PC-9 (cell line): ENCODE measurements around the gene SSUH2. TPM values are rescaled to one million over a fixed set of nuclear protein-coding genes. Genes with fewer than 3 reads are reported as not detected.

Experiments used
- BruUV-seq: library from RNA; stranded (reverse); fragments of 400-500 nt; replicated peaks from 2 replicates; lab custom pipeline; 2021; lab: Mats Ljungman, UMichigan
- CTCF ChIA-PET: fragments of 300-600 bp; sonication (Branson Sonifier 250); formaldehyde crosslinking; loops from one replicate; lab custom pipeline; 2022; ENCODE audit warnings: antibody characterized with exemption; lab: Charles Lee
- POLR2A ChIA-PET: fragments of 300-600 bp; sonication (Branson Sonifier 250); formaldehyde crosslinking; loops from one replicate; lab custom pipeline; 2022; ENCODE audit warnings: antibody characterized with exemption; ENCODE audit not compliant: unreplicated experiment; lab: Charles Lee
- DNase-seq, 2 experiments: peaks; one replicate each; pipeline versions ENCODE4 v3.0.0 to v3.0.0-alpha.2; 2015 to 2022; ENCODE audit warnings: mixed read lengths in 1 of 2
- H2AFZ ChIP-seq: fragments of 200-600 bp; sonication (generic); 2 replicates; pipeline ENCODE4 v1.8.1; 2017; ENCODE audit warnings: antibody characterized with exemption
- H3F3A ChIP-seq: fragments of 200-600 bp; sonication (generic); 2 replicates; pipeline ENCODE4 v1.8.1; 2017; ENCODE audit warnings: antibody characterized with exemption, mild to moderate bottlenecking, low read depth; ENCODE audit not compliant: insufficient read depth
- H3K27ac ChIP-seq: fragments of 200-600 bp; sonication (generic); 2 replicates; pipeline ENCODE4 v1.6.1; 2016; ENCODE audit warnings: mixed run types
- H3K27me3 ChIP-seq: fragments of 200-600 bp; sonication (generic); 2 replicates; pipeline ENCODE4 v1.6.1; 2016; ENCODE audit warnings: low read depth, mixed run types; ENCODE audit not compliant: insufficient read depth
- H3K36me3 ChIP-seq: fragments of 200-600 bp; sonication (generic); 2 replicates; pipeline ENCODE4 v1.6.1; 2016; ENCODE audit warnings: low read depth, mixed run types
- H3K4me1 ChIP-seq: fragments of 200-600 bp; sonication (generic); replicated peaks from 2 replicates; pipeline ENCODE4 v1.6.1; 2016; ENCODE audit warnings: mixed run types; ENCODE audit not compliant: insufficient read depth
- H3K4me2 ChIP-seq: fragments of 200-600 bp; sonication (generic); 2 replicates; pipeline ENCODE4 v1.6.1; 2017; ENCODE audit warnings: mixed run types
- H3K4me3 ChIP-seq: fragments of 200-600 bp; sonication (generic); 2 replicates; pipeline ENCODE4 v1.6.1; 2016; ENCODE audit warnings: mixed run types
- H3K79me2 ChIP-seq: fragments of 200-600 bp; sonication (generic); 2 replicates; pipeline ENCODE4 v1.6.1; 2017; ENCODE audit warnings: low read depth, mixed run types
- H3K9me2 ChIP-seq: fragments of 200-600 bp; sonication (generic); 2 replicates; pipeline ENCODE4 v1.8.1; 2017; ENCODE audit warnings: mild to moderate bottlenecking; ENCODE audit not compliant: insufficient read depth
- H3K9me3 ChIP-seq: fragments of 200-600 bp; sonication (generic); 2 replicates; pipeline ENCODE4 v1.8.1; 2016; ENCODE audit warnings: low read depth; ENCODE audit not compliant: insufficient read depth
- H4K20me1 ChIP-seq: fragments of 200-600 bp; sonication (generic); 2 replicates; pipeline ENCODE4 v1.8.1; 2017; ENCODE audit not compliant: insufficient read depth
- EZH2 ChIP-seq: fragments of 200-600 bp; sonication (generic); IDR thresholded peaks from 2 replicates; pipeline ENCODE4 v1.8.0; 2017; ENCODE audit warnings: antibody characterized with exemption, low read depth
- intact Hi-C: fragments of 100-400 bp; cut with micrococcal nuclease; formaldehyde crosslinking; loops from one replicate; pipeline ENCODE4 v1.10.0; 2022; ENCODE audit not compliant: unreplicated experiment
- total RNA-seq: library from RNA; stranded (reverse); gene quantifications from 2 replicates; pipeline ENCODE4 v1.2.3, GENCODE V29; 2021
- TF ChIP-seq, protein P1 (sequence below): fragments of 200-600 bp; sonication (generic); conservative IDR thresholded peaks from 2 replicates; pipeline ENCODE4 v1.6.1; 2017; ENCODE audit warnings: mixed run types, antibody characterized with exemption, mild to moderate bottlenecking, moderate library complexity

SSUH2 gene
- total RNA-seq, 1 experiment from 2014 or later: 1.6 TPM

DNA sequence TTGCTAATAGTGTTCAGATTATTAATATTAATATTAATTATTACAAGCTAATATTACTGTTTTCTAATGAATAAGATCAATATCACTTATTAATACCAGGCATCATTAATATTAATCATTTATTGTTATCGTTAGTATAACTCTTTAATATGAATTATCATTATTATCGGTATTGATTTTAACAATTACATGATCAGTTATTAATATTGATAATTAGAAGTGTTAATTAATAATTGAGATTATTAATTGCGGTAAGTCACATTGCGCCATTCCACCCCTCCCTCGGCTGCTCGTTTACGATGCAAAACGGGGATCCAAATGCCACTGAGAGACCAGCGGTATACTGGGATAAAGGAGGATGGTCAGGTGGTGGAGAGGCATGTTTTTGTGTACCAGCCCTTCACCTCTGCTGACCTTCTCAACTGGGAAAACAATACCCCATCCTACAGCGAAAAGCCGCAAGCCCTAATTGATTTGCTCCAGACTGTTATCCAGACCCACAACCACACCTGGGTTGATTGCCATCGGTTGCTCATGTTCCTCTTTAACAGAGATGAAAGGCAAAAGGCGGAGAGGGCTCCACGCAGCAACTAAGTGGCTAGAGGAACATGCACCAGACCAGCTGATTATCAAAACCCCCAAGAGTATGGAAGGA, 28.6 kb upstream of the SSUH2 start:
- H4K20me1 ChIP-seq: no peaks in the 10 kb centered on the region
- H3K27me3 ChIP-seq: no peaks in the 10 kb centered on the region
- POLR2A ChIA-PET: no interaction called here
- intact Hi-C loops: no loop called here
- no peaks in the 10 kb centered on the region for H3K79me2 ChIP-seq
- no TSS peak for BruUV-seq
- TF ChIP-seq, protein P1, sequence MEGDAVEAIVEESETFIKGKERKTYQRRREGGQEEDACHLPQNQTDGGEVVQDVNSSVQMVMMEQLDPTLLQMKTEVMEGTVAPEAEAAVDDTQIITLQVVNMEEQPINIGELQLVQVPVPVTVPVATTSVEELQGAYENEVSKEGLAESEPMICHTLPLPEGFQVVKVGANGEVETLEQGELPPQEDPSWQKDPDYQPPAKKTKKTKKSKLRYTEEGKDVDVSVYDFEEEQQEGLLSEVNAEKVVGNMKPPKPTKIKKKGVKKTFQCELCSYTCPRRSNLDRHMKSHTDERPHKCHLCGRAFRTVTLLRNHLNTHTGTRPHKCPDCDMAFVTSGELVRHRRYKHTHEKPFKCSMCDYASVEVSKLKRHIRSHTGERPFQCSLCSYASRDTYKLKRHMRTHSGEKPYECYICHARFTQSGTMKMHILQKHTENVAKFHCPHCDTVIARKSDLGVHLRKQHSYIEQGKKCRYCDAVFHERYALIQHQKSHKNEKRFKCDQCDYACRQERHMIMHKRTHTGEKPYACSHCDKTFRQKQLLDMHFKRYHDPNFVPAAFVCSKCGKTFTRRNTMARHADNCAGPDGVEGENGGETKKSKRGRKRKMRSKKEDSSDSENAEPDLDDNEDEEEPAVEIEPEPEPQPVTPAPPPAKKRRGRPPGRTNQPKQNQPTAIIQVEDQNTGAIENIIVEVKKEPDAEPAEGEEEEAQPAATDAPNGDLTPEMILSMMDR: no peak
- no peak for TF ChIP-seq EZH2
- peaks cover 6% of the 10 kb centered on the region; the same call in 1 of the 2 replicates for H3K4me1 ChIP-seq
- DNase-seq: no peak
- H3K9me2 ChIP-seq: no peaks in the 10 kb centered on the region
- no peak overlapping the region for H2AFZ ChIP-seq
- H3K4me3 ChIP-seq: no peak overlapping the region
- no peak overlapping the region for H3K4me2 ChIP-seq
- H3K9me3 ChIP-seq: no peaks in the 10 kb centered on the region
- no peaks in the 10 kb centered on the region for H3F3A ChIP-seq
- CTCF ChIA-PET: interaction anchor here (0.6 kb wide), 1 partner anchor 42 kb away, joined by 3 read pairs; no protein-coding TSS in a partner anchor
- no peak overlapping the region for H3K27ac ChIP-seq
- H3K36me3 ChIP-seq: no peaks in the 10 kb centered on the region

- no peaks in the 10 kb centered on the region for H3K9me3 ChIP-seq
- ChIA-PET CTCF (no interaction called here), POLR2A (no interaction called here)
- H3K4me2 ChIP-seq: no peak overlapping the region
- no peaks in the 10 kb centered on the region for H4K20me1 ChIP-seq
- BruUV-seq: no TSS peak
- H3K9me2 ChIP-seq: no peaks in the 10 kb centered on the region
- no peaks in the 10 kb centered on the region for H3K4me1 ChIP-seq
- no peak overlapping the region for H3K27ac ChIP-seq
- H2AFZ ChIP-seq: no peak overlapping the region
- H3F3A ChIP-seq: no peaks in the 10 kb centered on the region
- no peaks in the 10 kb centered on the region for H3K36me3 ChIP-seq
- no peak for DNase-seq
- H3K79me2 ChIP-seq: no peaks in the 10 kb centered on the region
- no peaks in the 10 kb centered on the region for H3K27me3 ChIP-seq
- no peak overlapping the region for H3K4me3 ChIP-seq
- TF ChIP-seq, protein P1: peak; percentile 25; the same call in 1 of the 2 replicates
- no peak for TF ChIP-seq EZH2
- intact Hi-C loops: no loop called here
Measured at GRCh38 chr3:8669019-8669418, 24.4 kb upstream of the SSUH2 start.

- no peak overlapping the region for H3K27ac ChIP-seq
- H3K4me2 ChIP-seq: no peak overlapping the region
- TF ChIP-seq, protein P1: no peak
- TF ChIP-seq EZH2: no peak
- no peaks in the 10 kb centered on the region for H3K9me2 ChIP-seq
- no peaks in the 10 kb centered on the region for H3K36me3 ChIP-seq
- BruUV-seq: no TSS peak
- DNase-seq: no peak
- no peak overlapping the region for H3K4me3 ChIP-seq
- 0 out of 2 replicates have a peak, but pooled peaks cover 7% of the 10 kb centered on the region for H3K4me1 ChIP-seq
- no peaks in the 10 kb centered on the region for H3K9me3 ChIP-seq
- no peaks in the 10 kb centered on the region for H4K20me1 ChIP-seq
- H2AFZ ChIP-seq: no peak overlapping the region
- no peaks in the 10 kb centered on the region for H3K79me2 ChIP-seq
- CTCF ChIA-PET: no interaction called here
- H3K27me3 ChIP-seq: no peaks in the 10 kb centered on the region
- POLR2A ChIA-PET: no interaction called here
- intact Hi-C loops: no loop called here
- no peaks in the 10 kb centered on the region for H3F3A ChIP-seq
Measured at GRCh38 chr3:8668216-8668615, 23.6 kb upstream of the SSUH2 start.
